Hindlimb muscle (tissue), 1 donor: ENCODE results near the gene KLF8. TPM values are rescaled to one million over a fixed set of nuclear protein-coding genes. Genes with fewer than 3 reads are reported as not detected.
"Not testable (repeated sequence)": the region's sequence is repeated elsewhere in the genome, so short reads cannot be mapped to it uniquely, and the experiment has no call there.

ENCODE experiments used
- DNase-seq: peaks from one replicate; pipeline ENCODE4 v3.0.0-alpha.2; 2013
- polyA plus RNA-seq: library from polyadenylated mRNA; unstranded; fragments of 120-200 nt; gene quantifications from one replicate; pipeline ENCODE4 v1.2.1, GENCODE V29; 2013; ENCODE audit not compliant: insufficient read length

Gene KLF8
- 6.5 TPM for polyA plus RNA-seq

DNA sequence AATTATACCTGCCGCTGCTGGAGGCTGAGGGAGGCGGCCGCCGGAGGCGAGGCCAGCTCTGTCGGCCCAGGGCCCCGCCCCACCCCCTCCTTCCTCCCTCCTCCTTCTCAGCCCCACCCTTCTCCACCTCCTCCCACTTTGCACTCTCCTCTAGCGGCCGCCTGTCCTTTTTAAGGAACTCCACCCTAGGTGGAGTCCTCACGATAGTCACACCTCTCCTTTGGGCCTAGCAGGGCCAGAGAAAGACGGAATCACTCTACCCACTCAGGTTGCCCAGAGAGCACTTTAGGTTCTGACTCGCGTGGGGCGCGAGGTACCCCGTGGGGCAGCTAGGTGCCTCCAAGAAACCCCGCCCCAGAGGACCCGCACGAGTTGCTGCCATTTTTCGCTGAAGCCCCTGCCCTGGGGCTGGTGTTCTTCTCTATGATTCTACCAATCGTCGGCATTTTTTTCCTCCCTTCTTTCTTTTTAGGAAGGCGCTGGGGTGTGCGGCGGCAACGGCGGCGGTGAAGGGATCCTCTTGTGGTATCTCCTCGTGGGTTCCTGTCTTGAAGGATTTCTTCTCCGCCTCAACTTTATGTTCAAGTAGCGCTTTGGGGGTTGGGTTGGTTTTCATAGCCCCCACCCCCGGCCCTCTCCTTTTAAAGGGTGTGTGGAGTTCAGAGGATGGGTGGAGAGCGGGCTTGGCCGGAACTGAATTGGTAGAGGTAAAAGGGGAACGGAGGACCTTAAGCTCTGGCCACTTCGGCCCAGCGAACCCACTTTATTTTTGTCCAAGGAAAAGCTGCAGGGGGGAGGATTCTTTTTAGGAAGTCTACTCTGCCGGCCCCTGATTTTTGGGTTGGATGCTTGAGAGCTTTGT is at the start of gene KLF8:
Gene KLF8 (plus strand): TSS at position 136 of the 862 bp plus-strand sequence. CDS start 979 bp downstream, outside the sequence.
- peak; percentile 10 for DNase-seq

DNA sequence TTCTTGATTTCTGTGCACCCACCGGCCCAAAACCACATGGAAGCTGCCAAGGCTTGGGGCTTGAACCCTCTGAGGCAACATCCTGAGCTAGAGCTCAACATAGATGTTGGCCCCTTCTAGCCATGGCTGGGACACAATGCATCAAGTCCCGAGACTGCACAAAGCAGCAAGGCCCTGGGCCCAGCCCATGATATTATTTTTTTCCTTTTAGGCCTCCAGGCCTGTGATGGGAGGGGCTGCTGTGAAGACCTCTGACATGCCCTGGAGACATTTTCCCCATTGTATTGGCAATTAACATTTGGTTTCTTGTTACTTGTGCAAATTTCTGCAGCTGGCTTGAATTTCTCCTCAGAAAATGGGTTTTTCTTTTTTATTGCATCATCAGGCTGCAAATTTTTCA is 25.2 kb upstream of the KLF8 start:
- DNase-seq = not testable (repeated sequence)

DNA sequence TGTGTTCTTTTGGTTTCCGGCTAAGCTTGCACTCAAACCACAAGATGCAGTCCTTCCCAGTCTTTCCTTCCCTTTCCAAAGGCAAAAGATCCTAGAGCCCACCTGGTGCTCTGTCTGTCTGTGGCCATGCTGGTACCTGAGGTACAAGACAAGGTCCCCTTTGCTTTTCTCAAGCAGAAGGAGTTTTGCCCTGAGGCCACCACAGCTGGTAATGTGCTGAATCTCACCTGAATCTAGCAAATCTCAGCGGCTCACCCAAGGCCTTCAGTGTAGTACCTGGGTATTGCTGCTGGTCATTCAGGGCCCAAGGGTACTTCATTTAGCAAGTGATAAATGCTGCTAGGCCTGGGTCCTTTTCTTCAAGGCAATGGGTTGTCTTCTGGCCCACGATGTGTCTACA is 20.5 kb upstream of the KLF8 start:
- no peak for DNase-seq

DNA sequence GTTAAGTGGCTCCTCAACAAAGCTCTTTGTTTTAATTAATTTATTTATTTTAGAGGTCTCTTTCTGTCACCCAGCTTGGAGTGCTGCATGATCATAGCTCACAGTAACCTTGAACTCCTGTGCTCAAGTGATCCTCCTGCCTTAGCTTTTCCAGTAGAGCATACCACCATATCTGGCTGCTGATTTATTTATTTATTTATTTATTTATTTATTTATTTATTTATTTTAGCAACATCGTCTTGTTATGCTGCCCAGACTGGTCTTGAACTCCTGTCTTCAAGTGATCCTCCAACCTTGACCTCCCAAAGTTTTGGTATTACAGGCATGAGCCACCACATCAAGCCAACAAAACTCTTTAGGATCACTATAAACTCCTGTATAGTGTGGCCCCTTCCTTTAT is 15.8 kb upstream of the KLF8 start:
- DNase-seq = no peak

DNA sequence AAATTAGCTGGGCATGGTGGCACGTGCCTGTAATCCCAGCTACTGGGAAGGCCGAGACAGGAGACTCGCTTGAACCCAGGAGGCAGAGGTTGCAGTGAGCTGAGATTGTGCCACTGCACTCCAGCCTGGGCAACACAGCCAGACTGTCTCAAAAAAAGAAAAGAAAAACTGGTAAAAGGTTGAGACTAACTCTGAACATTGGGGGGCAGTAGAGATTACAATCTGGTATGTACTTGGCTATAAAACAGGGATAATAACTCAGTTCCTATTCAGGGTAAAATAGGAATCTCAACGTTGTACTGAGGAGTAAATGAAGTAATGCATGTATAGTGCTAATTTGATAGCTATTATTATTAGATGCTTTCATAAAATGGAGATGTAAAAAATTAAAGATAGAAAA is 12.5 kb upstream of the KLF8 start:
- DNase-seq = no peak

DNA sequence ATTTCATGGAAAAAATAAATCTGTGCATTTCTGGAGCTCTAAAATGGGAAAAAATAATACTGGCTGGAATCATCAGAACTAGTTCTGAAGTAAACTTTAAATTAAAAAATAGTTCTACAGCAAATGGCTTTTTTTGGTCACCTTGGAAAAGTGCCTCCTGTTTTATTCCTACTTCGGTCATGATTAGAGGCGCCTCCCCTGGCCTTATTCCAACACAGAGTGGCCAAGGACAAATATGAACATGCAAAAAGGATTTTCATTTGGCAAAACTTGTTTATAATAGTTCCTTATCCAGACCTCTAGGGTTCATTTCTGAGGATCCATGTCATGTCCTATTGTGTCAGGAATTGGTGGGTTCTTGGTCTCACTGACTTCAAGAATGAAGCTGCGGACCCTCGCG is 11.1 kb upstream of the KLF8 start:
- no peak for DNase-seq

DNA sequence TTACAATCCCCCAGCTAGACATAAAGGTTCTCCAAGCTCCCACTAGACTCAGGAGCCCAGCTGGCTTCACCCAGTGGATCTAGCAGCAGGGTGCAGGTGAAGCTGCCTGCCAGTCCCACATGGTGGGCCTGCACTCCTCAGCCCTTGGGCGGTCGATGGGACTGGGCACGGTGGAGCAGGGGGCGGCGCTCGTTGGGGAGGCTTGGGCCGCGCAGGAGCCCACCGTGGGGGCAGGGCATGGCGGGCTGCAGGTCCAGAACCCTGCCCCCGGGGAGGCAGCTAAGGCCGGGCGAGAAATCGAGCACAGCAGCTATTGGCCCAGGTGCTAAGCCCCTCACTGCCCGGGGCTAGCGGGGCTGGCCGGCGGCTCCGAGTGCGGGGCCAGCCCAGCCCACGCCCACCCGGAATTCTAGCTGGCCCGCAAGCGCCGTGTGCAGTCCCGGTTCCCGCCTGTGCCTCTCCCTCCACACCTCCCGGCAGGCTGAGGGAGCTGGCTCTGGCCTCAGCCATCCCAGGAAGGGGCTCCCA is 9.6 kb upstream of the KLF8 start:
- DNase-seq = no peak

DNA sequence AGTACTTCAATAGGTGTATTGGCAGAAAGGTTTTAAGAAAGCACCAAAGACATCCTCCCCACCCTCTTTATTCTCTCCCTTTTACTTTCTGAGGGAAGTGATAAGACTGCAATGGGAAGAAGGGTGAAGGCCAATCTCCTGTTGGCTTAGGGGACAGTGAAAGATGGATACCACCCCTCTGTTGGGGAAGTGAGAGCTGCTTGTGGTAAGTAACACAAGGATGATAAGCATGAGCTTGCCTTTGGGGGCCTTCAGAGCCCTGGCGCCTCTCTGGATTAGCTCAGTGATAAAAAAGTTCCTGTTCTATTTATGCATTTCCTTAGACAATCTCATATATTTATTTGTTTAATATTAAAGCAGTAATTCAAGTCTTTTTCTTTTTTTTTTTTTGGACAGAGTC is 5.2 kb upstream of the KLF8 start:
- no peak for DNase-seq

DNA sequence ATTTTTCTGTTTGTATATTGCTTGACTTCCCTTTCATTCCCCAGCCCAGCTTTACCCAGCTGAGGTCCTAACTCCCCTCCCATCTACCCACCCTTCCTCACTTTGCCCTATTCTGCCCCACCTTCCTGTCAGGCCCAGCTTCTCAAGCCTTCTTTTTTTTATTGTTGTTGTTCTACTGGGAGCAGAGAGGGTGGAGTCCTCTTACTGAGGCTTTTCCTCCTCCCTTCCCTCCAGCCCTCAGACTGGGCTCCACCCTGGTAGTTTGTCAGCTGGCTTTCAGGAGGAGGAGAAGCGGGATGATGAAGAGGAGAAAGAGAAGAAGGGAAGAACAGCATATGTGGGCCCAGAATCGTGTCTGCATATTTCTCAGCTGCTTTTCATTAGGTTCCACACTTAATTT is 3.2 kb upstream of the KLF8 start:
- DNase-seq = peak; percentile 1

DNA sequence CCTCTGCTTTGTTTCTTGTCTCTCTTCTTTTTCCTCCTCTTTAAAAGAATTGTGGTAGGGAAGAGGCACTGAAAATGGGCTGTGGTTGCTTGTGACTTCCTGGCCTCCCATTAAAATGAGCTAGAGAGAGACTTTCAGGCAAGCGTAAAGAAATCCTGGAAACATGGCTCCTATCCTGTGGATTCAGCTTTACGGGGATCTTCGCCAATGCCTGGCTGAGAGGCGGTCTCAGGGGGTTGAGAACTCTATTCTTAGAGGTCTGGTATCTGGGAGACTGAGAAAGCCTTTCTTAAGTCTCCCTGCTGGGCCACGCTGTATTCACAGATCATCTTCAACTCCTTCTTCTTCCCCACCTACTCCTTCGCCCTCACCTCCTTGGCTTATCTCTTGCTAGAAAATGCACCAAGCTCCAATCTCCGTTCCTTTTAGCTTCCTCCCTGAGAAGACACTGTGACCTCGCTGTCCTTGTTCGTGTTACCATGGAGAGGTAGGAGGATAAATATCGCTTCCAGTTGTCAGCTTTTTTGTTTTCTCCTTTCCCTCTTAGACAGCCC is 542 bp upstream of the KLF8 start:
- peak; percentile 6 for DNase-seq

DNA sequence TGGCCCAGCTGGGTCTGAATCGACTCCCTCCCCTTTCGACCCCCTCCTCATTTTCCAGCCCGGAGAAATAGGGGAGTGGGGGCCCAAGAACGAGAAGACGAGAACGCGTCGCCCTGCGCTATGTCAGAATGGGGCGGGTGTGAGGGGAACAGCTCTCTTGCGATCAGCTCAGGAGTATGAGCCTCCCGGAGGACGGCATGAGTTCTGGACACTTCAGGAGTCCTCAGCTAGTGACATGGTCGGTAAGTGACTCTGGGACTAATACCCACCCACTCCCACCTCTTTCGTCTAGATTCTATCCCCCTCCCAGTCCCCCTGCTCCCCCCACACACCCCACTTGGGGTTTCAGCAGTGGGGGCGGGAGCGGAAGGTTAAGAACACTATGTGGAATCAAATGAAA is 944 bp downstream of the KLF8 start:
- DNase-seq = peak; percentile 1

DNA sequence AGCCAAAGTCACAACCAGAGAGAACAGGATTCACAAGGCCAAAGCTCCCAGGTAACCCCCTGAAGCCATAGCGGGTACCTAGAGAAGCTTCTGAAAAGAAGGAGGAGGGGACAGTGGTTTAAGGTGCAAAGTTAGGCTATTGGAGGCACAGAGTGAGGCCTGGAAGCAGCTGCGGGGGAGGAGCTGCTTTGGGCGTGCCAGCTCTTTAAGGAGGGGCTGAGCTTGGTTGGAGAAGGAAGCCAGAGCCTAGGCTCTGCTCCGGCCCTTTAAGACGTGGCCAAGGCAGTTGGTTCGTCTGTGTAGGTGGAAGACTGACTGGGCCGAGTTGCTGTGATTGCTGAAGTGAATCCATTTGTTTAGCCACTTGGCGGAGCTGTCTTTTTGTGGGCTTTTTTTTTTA is 1.5 kb downstream of the KLF8 start:
- peak; percentile 21 for DNase-seq

DNA sequence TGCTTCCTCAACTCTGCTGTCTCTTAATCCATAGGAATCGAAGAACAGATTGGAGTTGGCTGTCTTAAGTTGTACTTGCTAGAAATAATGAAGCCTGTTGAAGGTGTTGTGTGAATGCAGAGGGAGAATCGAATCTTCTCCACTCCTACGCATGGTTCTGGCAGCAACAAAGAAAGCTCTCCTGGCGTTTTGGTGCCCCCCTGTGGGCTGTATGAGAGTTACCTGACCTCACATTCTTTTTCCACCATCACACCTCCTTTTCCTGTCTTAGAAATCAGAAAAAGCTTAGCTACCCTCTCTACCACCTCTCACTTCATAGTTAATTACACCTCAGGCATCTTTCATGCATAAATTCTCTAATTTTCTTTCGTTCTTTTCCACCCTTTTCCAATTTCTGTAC is 16.3 kb downstream of the KLF8 start:
- peak; percentile 36 for DNase-seq

DNA sequence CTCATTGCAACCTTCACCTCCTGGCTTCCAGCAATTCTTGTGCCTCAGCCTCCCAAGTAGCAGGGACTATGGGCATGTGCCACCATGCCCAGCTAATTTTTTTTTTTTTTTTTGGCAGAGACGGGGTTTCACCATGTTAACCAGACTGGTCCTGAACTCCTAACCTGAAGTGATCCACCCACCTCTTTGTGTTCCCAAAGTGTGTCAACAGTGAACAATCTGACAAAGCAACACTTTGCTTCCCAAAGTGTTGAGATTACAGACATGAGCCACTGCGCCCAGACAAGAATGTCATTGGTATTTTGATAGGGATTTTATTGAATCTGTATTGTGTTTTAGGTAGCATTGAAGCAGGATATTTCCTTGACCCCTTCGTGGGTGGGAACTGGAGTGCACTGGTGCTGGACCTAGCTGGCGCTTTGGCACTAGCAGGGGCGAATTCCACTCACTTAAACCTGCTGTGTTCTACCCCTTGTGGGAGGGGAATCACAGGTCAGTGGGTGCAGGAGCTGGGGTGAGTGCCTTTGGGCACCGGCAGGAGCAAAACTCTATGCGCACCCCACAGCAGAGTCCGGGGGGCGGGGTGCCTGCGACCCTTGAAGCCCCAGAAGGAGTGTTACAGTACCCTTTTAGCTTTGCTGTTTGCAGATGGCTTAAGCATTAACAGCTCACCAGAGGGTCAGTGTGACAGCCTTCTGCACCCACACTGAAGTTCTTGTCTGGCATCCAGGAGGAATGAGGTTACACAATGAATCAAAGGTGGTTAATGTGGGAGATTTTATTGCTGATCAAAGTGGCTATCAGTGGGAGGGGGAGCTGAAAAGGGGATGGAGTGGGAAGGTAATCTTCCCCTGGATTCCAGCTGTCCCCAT is 21.9 kb downstream of the KLF8 start:
- DNase-seq = no peak

DNA sequence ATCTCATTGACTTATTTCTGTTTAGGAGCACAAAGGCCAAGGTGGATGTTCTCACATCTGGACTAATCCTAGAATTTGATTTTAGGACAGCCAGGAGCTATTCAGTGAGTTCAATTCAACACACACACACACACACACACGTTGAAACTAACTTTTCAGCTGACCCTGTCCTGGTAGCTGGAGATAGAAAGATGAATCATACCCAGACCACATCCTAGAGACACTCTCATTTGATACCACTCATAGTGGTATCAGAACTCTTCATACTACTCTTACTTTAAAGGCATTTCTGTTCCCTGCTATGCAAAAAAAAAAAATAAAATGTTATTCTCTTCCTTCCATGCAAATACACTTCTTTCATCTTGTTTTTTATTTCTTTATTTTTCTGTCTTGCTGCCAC is 36.7 kb downstream of the KLF8 start:
- no peak for DNase-seq

DNA sequence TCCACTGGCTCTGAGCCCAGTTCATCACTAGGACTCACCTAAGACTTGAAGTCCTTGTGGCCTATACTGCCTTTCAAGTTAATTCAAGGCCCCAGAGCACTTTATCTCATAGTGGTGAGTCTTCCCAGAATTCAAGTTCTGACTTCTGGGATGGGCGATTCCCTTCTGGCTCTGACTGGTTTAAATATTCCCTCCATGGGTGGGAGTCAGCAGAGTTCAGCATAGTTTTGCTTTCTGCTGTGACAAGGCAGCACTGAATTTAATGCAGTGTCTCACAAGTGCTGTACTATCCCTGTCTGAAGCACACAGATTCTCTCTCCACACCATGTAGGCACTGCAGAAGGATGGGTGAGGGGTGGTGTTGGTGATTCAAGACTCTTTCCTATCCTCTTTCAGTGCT is 46.5 kb downstream of the KLF8 start:
- DNase-seq = no peak

DNA sequence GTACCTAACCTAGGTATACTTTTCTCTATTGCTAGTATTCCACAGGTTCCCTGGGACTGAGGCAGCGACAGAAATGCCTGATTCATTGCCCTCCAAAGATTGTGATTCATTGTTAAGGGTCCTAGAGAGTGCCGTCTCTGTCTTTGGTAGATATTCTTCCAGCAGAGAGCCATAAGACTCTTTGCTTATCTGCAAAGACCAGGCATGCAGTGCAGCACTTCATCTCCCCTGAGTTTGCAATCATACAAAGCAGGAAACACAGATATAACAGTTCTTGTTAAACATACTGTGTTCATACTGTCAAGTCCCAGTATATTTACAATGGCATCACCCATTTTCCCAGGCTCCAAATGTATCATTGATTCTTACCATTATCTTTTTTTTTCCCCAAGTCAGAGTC is 47.7 kb downstream of the KLF8 start:
- DNase-seq = no peak

DNA sequence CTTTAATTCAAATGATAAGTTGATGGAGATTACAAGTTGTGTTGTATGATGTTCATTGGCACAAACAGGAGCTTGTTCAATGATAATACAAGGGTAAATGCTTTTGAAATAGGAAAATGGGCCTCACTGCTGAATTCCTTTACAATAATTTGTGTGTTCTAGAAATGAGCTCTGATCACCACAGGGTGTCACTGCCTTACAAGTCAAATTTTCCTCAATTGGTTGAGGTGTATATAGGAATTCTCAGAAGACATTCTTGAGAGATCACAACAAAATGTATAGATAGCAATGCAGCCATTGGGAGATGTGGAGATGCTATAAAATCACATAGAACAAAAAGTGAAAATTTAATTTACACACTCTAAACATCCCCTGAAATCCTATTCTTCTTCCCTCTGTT is 49.6 kb downstream of the KLF8 start:
- DNase-seq = peak; percentile 0

DNA sequence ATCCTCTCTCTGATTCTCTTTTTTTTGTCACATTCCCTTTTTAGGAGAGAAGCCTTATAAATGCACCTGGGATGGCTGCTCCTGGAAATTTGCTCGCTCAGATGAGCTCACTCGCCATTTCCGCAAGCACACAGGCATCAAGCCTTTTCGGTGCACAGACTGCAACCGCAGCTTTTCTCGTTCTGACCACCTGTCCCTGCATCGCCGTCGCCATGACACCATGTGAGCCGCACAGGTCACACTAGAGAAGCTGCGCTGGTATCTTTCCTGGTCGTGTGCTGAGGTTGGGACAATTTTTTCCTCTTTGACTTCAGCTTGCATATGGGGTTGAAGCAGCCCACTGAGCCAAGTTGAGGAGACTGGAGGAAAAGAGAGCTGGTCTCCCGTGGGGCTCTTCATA is 52.1 kb downstream of the KLF8 start:
- no peak for DNase-seq

DNA sequence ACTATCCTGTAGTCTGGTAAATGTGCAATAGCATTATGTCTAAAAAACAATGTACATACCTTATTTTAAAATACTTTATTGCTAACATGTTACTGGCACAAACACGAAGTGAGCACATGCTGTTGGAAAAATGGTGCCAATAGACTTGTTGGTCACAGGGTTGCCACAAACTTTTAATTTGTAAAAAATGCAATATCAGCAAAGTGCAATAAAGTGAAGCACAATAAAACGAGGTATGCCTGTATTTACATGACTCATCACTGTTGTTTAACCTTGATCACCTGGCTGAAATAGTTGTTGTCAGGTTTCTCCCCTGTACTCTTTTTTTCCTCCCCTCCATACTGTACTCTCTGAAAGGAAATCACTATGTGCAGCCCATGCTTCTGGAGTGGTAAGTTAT is 56.5 kb downstream of the KLF8 start:
- DNase-seq = no peak

DNA sequence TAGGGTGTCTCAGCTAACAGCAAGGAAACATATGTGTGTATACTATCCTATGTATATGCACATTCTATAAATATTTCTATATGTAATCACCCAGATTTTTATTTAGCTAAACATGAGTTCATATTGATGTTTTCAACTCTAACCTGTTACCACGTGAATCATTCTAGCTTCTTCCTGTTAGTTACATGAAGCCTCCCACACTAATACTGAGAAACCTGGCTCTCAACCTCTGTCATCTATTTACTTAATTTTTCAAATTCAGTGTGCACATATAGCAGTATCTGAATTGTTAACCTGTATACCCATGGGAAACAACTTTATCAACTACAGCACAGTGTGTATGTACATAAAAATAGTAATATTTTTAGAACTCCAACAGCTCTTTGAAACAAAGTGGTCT is 57.3 kb downstream of the KLF8 start:
- no peak for DNase-seq

DNA sequence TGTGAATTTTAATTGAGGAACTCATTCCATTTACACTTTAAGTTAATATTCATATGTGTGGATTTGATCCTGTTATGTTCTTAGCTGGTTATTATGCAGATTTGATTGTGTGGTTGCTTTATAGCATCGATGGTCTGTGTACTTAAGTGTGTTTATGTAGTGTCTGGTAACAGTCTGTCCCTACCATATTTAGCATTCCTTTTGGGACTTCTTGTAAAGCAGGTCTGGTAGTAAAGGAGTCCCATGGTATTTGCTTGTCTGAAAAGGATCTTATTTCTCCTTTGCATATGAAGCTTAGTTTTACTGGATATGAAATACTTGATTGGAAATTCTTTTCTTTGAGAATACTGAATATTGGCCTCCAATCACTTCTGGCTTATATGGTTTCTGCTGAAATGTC is 76.6 kb downstream of the KLF8 start:
- no peak for DNase-seq

DNA sequence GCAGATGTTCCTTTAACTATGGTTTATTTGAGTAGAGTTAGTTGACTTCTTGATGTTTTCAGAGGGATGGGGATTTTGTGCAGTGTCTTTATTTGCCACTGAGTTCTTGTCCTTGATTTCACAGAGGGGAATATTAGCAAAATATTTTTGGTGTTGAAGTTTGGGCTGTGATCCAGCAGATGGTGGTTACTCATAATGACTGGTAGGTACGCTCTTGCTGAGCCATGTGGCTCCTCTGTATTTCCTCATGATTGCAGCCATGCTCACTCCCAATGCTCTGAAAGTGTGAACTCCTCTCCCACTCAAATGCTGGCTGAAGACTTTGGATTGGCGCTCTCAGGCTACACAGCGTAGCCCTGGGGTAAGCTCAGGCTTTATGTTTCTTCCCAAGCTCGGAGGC is 77.7 kb downstream of the KLF8 start:
- DNase-seq = no peak
